SW 1271 (cell line): Measurements from ENCODE around the gene RAB44.

Source experiments
- DNase-seq, 2 experiments: peaks; one replicate each; lab custom pipeline; 2025; lab: John Stamatoyannopoulos, UW

Gene RAB44

DNA sequence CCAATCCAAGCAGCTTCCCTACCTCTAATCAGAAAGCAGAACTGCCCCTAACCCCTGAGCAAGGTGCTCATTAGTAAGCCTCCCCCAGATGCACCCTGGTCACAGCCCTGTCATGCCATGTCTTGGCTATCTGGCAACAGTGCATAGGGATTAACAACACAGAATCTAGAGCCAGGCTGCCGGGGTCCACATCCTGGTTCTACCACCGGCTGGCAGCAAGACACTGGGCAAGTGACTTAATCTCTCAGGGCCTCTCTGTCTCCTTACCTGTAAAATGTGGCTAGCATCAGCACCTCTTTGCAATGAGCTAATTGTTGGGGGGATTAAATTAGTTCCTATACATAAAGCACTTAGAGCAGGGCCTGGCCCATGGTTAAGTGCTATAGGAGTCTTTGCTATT is 73.5 kb downstream of the RAB44 start:
- DNase-seq = no peak

- no peak for DNase-seq
Observed at GRCh38 chr6:36772397-36772796, 74.8 kb downstream of the RAB44 start.

DNA sequence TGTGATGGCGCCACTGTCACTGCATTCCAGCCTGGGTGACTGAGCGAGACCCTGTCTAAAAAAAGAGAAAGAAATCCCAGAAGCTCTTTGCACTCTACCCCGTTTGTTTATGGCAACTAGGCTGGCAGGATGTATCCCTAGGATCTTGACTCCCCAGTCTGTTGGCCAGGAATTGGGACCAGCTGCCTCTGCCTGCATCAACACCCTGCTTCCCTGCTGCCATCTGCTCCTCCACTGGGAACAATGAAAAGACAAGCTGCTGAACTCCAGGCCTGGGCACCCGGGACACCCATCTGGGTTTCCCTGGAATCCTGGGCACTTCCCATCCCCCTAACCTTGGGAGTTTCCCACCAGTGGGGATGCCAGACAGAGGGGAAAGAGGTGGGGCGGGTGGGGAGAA is 76.7 kb downstream of the RAB44 start:
- no peak for DNase-seq

DNA sequence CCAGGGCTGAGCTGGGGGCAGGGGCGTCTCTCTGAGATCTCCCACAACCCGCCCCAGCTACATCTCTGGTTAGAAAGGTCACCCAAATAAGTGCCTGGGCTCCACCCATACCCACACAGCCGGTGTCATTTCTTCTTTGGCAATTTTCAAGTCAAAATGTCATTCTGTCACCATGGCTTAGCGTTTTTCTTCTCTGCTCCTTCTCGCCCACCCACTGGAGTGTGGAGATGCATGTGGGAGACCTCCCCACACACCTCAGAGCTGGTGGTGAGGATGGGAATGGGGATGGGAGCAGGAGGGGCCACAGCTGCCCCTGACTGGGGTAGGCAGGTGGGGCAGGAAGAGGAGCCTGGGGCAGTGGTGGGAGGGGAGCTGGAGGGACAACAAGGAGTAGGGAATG is 78.5 kb downstream of the RAB44 start:
- no peak for DNase-seq

DNA sequence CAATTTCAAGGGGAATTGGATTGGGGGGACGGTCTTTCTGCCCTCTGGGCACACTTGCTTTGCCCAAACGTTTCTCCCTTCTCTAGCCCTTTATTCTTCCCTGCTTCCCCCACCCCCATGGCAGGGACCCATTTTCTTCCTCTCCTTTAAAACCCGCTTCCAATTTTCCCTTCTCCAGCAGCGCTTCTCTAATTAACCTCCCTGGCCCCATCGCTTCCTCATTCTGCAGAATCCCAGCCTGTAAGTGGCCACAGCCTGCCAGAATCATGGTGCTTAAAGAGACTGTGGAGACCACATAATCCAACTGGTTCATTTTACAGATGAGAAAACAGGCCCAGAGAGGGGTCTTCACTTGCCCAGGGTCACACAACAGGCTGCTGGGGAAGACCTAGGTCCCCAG is 80.2 kb downstream of the RAB44 start:
- no peak for DNase-seq

GRCh38 chr6:36779227-36779626 is 81.6 kb downstream of the RAB44 start:
- DNase-seq = no peak

DNA sequence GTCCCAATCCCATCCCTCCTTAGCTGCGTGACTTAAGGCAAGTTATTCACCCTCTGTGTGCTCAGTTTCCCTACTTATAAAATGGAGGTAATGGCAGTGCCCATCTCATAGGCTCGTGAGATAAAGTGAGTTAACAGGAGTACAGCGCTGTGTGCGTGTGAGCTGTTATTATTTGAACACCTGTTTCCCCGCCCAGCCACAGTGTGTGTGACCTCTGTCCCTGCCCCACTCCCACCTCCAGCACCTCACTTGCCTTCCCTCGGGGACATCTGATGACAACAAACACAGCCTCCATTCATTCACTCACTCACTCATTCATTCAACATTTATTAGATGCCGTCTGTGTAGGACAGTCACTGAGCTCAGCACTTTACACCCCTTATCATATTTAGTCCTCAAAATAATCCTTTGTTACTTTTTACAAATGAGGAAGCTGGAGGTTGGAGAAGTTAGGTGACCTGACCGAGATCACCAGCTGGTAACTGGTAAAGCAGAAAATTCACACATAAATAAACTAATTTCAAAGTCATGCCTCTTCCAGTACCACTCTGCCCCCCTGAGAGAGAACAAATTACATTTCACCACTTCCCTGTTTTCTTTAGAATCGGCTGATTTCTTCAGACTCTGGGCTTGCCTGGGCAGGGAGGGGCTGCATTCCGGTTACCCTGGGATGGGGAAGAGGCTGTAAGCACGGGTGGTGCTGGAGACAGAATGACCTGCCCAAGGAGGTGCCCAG is 83.0 kb downstream of the RAB44 start:
- no peak for DNase-seq

GRCh38 chr6:36781669-36782068 is 84.0 kb downstream of the RAB44 start:
- no peak for DNase-seq
